Transverse colon (tissue), 3 donors: ENCODE data around the gene LAMA3.

Experiments used
- CTCF ChIP-seq, 5 experiments: fragments of 200-600 bp in 3 of 5; fragments of 450-650 bp in 2 of 5; sonication (generic) in 3 of 5; IDR thresholded peaks; 1 replicate in 2 of 5; 2 replicates in 3 of 5; pipeline ENCODE4 v1.5.1; 2016 to 2017; ENCODE audit warnings: antibody characterized with exemption in 5 of 5, inconsistent platforms in 3 of 5, mild to moderate bottlenecking in 2 of 5, moderate library complexity in 1 of 5
- EP300 ChIP-seq: sonication (generic); formaldehyde crosslinking; IDR thresholded peaks from one replicate; pipeline ENCODE4 v1.6.1; 2017; ENCODE audit warnings: antibody characterized with exemption, low read depth
- POLR2A ChIP-seq: fragments of 450-650 bp; IDR thresholded peaks from one replicate; pipeline ENCODE4 v1.6.1; 2016; ENCODE audit warnings: antibody characterized with exemption, mild to moderate bottlenecking, moderate library complexity

GRCh38 chr18:23867006-23867405 is 177.8 kb downstream of the LAMA3 start:
- no peak for TF ChIP-seq CTCF (IDR thresholded peaks at IDR 0.05)
- TF ChIP-seq EP300: no peak
- TF ChIP-seq POLR2A: no peak
